ENCODE data around the gene ANKS1B. TPM values are rescaled to one million over a fixed set of nuclear protein-coding genes. Genes with fewer than 3 reads are reported as not detected.

ANKS1B gene
- total RNA-seq, 1 donor from 2014 or later: 0.46 TPM

GRCh38 chr12:99067171-99067785, 917.5 kb downstream of the ANKS1B start:
- no peak for DNase-seq (ENCODE audit: low read depth)
- H3K4me3 ChIP-seq (ENCODE audit: low read depth, low read length): no peak overlapping the region
- TF ChIP-seq CTCF (conservative IDR thresholded peaks at IDR 0.05; ENCODE audit: low read depth, low read length): no peak

- no peak for DNase-seq (ENCODE audit: low read depth)
- no peak for TF ChIP-seq CTCF (conservative IDR thresholded peaks at IDR 0.05; ENCODE audit: low read depth, low read length)
- H3K4me3 ChIP-seq (ENCODE audit: low read depth, low read length): no peak overlapping the region
Measured at GRCh38 chr12:99066726-99067125, 918.0 kb downstream of the ANKS1B start.

- H3K4me3 ChIP-seq (ENCODE audit: low read depth, low read length): no peak overlapping the region
- no peak for DNase-seq (ENCODE audit: low read depth)
- TF ChIP-seq CTCF (conservative IDR thresholded peaks at IDR 0.05; ENCODE audit: low read depth, low read length): no peak
Measured at GRCh38 chr12:99063182-99063581, 921.6 kb downstream of the ANKS1B start.

- peak; percentile 5 for TF ChIP-seq CTCF (conservative IDR thresholded peaks at IDR 0.05; ENCODE audit: low read depth, low read length)
- no peak overlapping the region for H3K4me3 ChIP-seq (ENCODE audit: low read depth, low read length)
- no peak for DNase-seq (ENCODE audit: low read depth)
Measured at GRCh38 chr12:99059824-99060511, 924.8 kb downstream of the ANKS1B start.

- TF ChIP-seq CTCF (conservative IDR thresholded peaks at IDR 0.05; ENCODE audit: low read depth, low read length): no peak
- H3K4me3 ChIP-seq (ENCODE audit: low read depth, low read length): no peak overlapping the region
- DNase-seq (ENCODE audit: low read depth): no peak
Measured at GRCh38 chr12:99057670-99058069, 927.1 kb downstream of the ANKS1B start.

- DNase-seq (ENCODE audit: low read depth): no peak
- TF ChIP-seq CTCF (conservative IDR thresholded peaks at IDR 0.05; ENCODE audit: low read depth, low read length): no peak
- no peak overlapping the region for H3K4me3 ChIP-seq (ENCODE audit: low read depth, low read length)
Measured at GRCh38 chr12:99056186-99056585, 928.5 kb downstream of the ANKS1B start.

GRCh38 chr12:99055299-99055698, 929.4 kb downstream of the ANKS1B start:
- no peak overlapping the region for H3K4me3 ChIP-seq (ENCODE audit: low read depth, low read length)
- DNase-seq (ENCODE audit: low read depth): no peak
- TF ChIP-seq CTCF (conservative IDR thresholded peaks at IDR 0.05; ENCODE audit: low read depth, low read length): no peak
